Cardiac muscle cell (in vitro differentiated cells and primary cell): Measurements from ENCODE around the gene SEMA3B. TPM values are rescaled to one million over a fixed set of nuclear protein-coding genes. Genes with fewer than 3 reads are reported as not detected.

Experiments used
- DNase-seq, 2 donors: peaks; one replicate each; pipeline versions ENCODE4 v3.0.0 to v3.0.0-alpha.2; 2010 to 2017; ENCODE audit warnings: low read depth in 1 of 2, low spot score in 1 of 2
- H3K27ac ChIP-seq: fragments of 200-600 bp; sonication (generic); 2 replicates; pipeline ENCODE4 v1.5.1; 2016
- H3K27me3 ChIP-seq: fragments of 200-600 bp; sonication (generic); 2 replicates; pipeline ENCODE4 v1.6.0; 2016; ENCODE audit warnings: control low read depth
- H3K36me3 ChIP-seq: fragments of 200-600 bp; sonication (generic); 2 replicates; pipeline ENCODE4 v1.5.1; 2016; ENCODE audit warnings: control low read depth
- H3K4me1 ChIP-seq: fragments of 200-600 bp; sonication (generic); 2 replicates; pipeline ENCODE4 v1.8.1; 2017; ENCODE audit warnings: low read depth, mild to moderate bottlenecking, mixed run types
- H3K4me3 ChIP-seq: fragments of 200-600 bp; sonication (generic); 2 replicates; pipeline ENCODE4 v1.5.1; 2016; ENCODE audit warnings: mild to moderate bottlenecking
- H3K9me3 ChIP-seq: fragments of 200-600 bp; sonication (generic); 2 replicates; pipeline ENCODE4 v1.5.1; 2017; ENCODE audit warnings: low read depth, mild to moderate bottlenecking, control low read depth
- polyA plus RNA-seq: library from polyadenylated mRNA; unstranded; fragments of >200 nt; fragmentation: Nextera tagmentation; extraction: Ambion mirVana; gene quantifications from 2 replicates; pipeline ENCODE4 v1.2.1, GENCODE V29; 2016
- total RNA-seq: library from RNA; depleted of rRNA; stranded (reverse); fragments of >200 nt; gene quantifications from 2 replicates; pipeline ENCODE4 v1.2.3, GENCODE V29; 2016
- TF ChIP-seq, protein P1 (sequence below): IDR thresholded peaks from 2 replicates; pipeline ENCODE4 v1.5.1; 2012; ENCODE audit warnings: low read depth, mild to moderate bottlenecking, low read length

The SEMA3B gene
- total and polyA plus RNA-seq, 2 experiments from 2014 or later = 23.1 to 25.9 TPM

DNA sequence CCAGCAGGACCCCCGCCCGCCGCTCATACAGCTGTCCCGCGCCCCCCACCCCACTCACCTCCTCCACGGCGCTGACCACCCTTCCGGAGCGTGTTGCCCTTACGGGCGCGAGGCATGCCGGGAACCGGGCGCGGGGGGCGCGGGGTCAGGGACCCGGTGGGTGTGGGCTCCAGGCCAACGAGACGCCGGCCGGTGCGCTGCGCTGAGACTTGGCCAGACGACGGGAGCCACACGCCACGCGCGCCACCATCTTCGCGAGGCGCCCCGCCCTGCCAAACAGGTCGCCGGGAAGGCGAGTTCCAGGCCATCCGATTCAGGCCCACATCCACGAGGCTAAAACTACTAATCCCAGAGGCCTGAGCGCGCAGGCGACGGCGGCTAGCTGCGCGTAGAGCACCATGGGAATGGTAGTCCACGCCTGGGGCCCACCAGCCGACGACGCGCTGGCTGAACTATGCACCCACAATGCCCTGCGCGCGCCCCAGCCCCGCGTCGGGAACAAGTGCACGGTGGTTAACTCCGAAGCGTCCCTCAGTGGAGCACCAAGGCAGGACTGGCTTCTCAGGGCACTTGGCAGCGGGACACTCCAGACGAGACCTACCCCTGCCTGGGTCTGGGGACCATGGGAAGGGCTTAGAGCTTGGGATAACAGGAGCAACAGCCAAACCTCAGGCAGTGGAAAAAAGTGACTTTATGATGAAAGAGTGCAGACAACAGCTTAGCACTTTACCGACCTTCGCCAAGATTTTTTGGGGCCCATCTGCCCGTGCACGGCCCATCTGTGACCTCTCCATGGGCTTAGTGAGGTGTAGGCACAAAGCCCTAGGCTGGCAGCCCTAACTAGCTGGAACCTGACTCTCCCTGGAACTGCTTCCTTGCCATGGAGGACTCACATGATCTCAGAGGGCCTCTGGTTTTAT lies 23.5 kb downstream of the SEMA3B start, which contains the start of gene IFRD2:
Gene IFRD2 (minus strand): TSS at position 271 of the 920 bp plus-strand sequence. CDS start 155 bp downstream, at position 116.
- TF ChIP-seq, protein P1, sequence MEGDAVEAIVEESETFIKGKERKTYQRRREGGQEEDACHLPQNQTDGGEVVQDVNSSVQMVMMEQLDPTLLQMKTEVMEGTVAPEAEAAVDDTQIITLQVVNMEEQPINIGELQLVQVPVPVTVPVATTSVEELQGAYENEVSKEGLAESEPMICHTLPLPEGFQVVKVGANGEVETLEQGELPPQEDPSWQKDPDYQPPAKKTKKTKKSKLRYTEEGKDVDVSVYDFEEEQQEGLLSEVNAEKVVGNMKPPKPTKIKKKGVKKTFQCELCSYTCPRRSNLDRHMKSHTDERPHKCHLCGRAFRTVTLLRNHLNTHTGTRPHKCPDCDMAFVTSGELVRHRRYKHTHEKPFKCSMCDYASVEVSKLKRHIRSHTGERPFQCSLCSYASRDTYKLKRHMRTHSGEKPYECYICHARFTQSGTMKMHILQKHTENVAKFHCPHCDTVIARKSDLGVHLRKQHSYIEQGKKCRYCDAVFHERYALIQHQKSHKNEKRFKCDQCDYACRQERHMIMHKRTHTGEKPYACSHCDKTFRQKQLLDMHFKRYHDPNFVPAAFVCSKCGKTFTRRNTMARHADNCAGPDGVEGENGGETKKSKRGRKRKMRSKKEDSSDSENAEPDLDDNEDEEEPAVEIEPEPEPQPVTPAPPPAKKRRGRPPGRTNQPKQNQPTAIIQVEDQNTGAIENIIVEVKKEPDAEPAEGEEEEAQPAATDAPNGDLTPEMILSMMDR = no peak
- Histone ChIP-seq H3K27me3 (no peaks in the 10 kb centered on the region), H3K4me3 (peak within 1 kb of the TSS; percentile 77), H3K36me3 (no peaks in the 10 kb centered on the region), H3K9me3 (no peaks in the 10 kb centered on the region), H3K4me1 (peaks cover 4% of the 10 kb centered on the region), H3K27ac (peak within 1 kb of the TSS; percentile 66)
- peak; percentile 98 for DNase-seq

DNA sequence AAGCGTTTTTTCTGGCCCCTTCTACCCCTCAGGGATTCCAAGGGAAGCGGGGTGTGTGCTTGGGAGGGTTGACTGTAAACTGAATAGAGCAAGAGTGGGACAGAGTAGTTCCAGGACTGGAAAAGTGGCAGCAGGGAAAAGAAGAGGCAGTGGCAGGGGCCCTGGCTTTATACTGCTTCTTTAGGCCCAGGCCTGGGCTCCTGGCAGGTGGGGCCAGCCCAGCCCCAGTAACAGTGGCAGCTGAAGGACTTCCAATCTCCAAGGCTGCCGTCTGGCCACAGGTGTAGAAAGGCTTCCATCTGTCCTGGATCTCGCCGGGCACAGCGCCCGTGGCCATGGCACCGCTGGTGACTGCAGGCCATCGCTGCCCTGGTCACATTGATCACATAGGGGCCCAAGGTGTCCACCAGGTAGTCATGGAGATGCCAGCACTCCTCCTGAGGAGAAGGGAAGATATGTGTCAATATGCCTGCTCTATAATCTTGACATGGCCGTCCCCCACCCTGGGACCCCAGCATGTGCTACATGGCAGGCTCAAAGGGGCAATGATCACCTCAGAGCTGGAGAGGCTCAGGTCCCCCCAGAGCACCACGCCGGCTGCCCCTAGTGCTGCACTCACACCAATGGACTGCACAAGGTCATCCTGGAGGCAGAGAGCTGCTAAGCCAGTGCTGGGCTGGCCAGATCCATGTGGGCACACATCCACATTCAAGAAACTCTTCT lies 24.3 kb downstream of the SEMA3B start:
- DNase-seq = no peak
- Histone ChIP-seq H3K4me3 (no peak overlapping the region), H3K27ac (peak overlapping the region; percentile 52), H3K36me3 (no peaks in the 10 kb centered on the region), H3K27me3 (no peaks in the 10 kb centered on the region), H3K4me1 (peaks cover 4% of the 10 kb centered on the region), H3K9me3 (no peaks in the 10 kb centered on the region)
- TF ChIP-seq, protein P1 = no peak

GRCh38 chr3:50294089-50294488 lies 25.1 kb downstream of the SEMA3B start:
- no peaks in the 10 kb centered on the region for H3K36me3 ChIP-seq
- no peak overlapping the region for H3K27ac ChIP-seq
- no peaks in the 10 kb centered on the region for H3K27me3 ChIP-seq
- TF ChIP-seq, protein P1 = no peak
- no peaks in the 10 kb centered on the region for H3K9me3 ChIP-seq
- H3K4me3 ChIP-seq = no peak overlapping the region
- peaks cover 10% of the 10 kb centered on the region for H3K4me1 ChIP-seq
- no peak for DNase-seq

GRCh38 chr3:50294492-50295403 lies 25.8 kb downstream of the SEMA3B start:
- no peak for DNase-seq
- no peak overlapping the region for H3K4me3 ChIP-seq
- TF ChIP-seq, protein P1 = no peak
- H3K36me3 ChIP-seq = no peaks in the 10 kb centered on the region
- no peaks in the 10 kb centered on the region for H3K27me3 ChIP-seq
- no peaks in the 10 kb centered on the region for H3K9me3 ChIP-seq
- H3K27ac ChIP-seq = no peak overlapping the region
- H3K4me1 ChIP-seq = peaks cover 10% of the 10 kb centered on the region
